Activated gamma-delta T cell (primary cell): ENCODE data around the gene UBALD1.

Experiments
- DNase-seq: peaks from one replicate; lab custom pipeline; 2025; lab: John Stamatoyannopoulos, UW

Gene UBALD1

GRCh38 chr16:4616047-4616811 is 1.5 kb upstream of the UBALD1 start:
- peak; percentile 96 for DNase-seq

GRCh38 chr16:4615384-4616046 is 827 bp upstream of the UBALD1 start:
- DNase-seq = no peak

DNA sequence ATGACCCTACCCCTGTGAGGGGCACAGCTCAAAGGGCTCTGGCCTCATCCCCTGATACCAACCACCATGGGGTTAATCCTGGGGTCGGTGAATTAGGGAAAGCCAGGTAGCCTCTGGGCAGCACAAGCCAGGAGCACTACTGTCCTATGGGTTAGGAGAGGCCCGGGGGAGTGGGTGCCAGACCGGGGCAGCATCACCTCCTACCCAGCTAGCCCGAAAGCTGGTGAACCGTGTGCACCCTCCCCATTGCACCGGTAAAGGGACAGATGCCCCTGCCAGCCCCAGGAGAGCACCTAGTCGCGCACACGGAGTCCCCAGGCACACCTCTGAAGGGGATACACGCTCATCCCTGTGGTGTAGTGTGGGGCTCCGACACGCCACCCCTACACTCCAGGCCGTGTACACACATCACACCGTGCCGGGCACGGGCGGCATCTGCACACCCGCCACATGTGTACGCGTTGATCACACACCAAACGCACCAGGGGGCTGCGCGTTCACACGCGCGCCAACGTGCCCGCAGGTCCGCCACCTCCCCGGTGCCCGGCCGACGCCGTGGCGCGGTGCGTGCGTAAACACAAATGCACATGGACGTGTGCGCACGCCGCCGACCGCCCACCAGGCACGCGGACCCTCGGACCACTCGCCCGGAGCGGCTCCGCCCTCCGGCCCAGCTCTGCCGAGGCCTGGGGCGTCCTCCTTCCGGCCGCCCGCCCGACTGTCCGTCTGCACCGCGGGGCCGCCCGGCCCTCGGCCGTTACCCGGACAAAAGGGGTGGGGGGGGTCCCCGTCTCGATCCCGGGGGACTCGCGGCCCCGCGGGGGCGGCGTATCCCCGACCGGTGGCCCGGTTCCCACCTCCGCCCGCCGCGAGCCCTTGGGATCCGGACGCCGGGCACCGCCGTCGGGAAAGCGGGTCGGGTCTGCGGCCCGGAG is 785 bp downstream of the UBALD1 start:
- DNase-seq = no peak

- DNase-seq = no peak
These were observed 1.6 kb downstream of the UBALD1 start for GRCh38 chr16:4612977-4613635.

DNA sequence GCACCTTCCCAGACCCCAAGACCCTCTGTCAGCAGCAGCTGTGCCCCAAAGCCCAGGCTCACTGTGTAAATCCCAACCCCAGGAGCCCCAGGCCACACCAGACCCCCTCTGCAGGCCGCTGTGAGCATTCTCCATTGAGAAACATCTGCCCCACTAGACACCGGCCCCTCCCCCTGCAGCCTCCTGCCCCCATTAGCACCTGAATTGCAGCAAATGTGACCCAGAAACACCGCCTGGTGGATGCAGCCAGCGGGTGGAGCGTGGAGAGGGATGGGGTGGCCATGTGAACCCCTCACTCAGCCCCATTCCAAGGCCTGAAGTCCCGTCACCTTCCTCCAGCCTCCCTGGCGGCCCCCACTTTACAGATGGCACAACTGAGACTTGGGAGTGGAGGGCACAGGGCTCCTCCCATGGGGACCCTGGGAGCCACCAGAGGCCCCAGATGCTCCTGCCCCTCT is 2.2 kb downstream of the UBALD1 start:
- no peak for DNase-seq

DNA sequence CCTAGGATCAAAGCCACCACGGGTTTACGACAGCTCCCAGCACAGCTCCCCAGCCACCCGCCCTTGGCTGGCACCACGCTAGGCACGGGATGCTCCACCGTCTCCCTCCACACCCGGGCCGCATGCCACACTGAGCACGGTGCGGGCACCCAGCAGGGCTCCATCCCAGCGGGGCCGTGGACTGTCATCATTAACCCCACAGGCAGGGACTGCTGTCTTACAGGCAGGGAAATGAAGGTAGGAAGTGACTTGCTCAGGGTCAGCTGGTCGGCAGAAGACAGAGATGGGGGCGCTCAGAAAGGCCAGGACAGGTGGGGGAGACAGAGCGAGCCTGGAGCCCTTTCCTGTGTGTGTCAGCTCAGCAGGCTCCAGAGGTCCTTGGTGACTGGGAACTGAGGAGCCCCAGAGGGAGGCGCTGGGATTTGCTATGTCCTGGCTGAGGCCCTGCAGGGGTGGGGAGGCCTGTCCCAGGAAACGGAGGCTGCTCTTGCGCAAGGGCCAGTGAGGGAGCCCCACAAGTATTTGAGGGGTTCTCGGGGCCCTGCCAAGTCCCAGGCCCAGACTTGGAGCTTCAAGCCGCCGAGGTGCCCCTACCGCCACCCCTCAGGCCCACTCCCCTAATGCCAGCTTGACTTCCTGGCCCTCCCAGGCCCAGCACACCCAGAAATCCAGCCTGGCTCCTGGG is 3.2 kb downstream of the UBALD1 start:
- DNase-seq = no peak

- DNase-seq = no peak
These were observed 4.4 kb downstream of the UBALD1 start for GRCh38 chr16:4610011-4611005.

- DNase-seq = no peak
These were observed 5.3 kb downstream of the UBALD1 start for GRCh38 chr16:4609200-4610010.

- DNase-seq = no peak
These were observed 6.0 kb downstream of the UBALD1 start for GRCh38 chr16:4608704-4608980.

DNA sequence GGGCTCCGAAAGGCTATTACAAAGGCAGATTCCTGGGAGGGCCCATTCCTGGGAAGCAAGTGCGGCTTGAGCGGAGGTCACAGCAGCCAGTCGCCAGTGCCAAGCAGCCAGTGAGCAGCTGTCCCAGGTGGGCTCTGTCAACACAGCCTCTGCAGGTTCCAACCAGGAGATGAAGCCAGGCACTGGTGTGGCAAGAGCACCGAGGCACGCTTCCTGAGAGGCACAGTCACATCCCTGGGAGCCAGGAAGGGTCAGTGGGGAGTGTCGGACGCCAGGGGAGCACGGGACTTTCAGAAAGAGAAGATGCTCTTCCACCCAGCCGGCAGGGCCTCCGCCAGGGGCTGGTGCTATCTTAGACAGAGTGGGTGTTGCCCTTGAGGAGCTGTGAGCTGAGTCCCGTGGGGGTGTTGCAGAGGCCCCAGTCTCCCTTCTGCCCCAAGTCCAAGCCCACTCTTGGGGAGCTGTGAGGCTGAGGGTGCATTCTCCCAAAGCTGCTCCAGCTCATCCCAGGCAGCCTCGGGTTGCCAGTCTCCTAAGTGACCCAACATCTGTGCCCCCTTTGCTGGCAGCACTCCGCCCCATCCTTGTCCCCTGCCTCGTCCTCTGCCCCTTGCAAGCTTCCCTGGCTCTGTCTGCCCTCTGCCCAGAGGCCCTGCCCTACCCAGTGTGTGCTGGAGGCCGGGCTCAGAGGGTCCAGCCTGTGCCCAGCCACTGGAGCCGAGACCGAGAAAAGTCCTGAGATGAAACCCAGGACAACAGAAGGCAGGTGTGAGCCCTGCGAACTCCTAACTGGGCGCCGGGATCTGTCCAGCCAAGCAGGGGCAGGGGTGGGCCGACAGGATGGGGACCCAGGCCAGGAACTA is 6.6 kb downstream of the UBALD1 start:
- DNase-seq = no peak

DNA sequence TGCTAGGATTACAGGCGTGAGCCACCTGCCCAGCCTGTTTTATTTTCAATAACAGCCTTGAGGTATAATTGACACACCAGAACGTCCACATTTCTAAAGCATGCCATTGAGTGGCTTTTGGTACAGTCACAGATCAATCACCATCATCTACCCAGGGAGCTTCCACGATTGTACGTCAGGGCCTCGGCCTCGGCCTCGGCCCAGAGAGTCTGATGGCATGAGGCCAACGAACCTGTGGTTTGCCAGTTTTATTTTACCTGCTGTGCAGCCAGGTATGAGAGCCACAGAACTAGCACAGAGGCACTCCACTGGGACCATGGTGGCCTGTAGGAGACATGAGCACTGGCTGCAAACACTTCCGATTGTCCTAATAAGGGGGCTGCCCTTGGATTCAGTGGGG is 8.3 kb downstream of the UBALD1 start:
- no peak for DNase-seq

DNA sequence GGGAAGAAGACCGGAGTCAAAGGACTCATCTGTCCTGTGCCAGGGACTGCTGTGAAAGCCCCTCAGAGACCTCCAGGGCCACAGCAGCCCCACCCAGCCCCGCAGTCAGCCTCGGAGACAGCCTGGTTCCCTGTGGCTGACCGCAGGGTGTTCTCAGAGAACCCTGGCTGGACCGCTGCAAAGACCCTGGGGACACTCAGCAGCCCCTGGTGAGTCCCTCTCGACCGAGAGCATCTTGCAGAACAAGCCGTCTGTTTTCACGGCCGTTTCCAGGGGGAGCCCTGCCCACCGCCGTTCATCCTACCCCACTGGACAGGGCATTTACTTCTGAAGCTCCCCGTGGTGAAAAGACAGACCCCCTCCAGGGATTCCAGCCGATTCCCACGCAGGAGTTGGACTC is 10.3 kb downstream of the UBALD1 start:
- DNase-seq = no peak

GRCh38 chr16:4603624-4604170 is 11.0 kb downstream of the UBALD1 start:
- no peak for DNase-seq

- no peak for DNase-seq
These were observed 12.4 kb downstream of the UBALD1 start for GRCh38 chr16:4602331-4602730.

- DNase-seq = no peak
These were observed 12.9 kb downstream of the UBALD1 start for GRCh38 chr16:4601864-4602186.

GRCh38 chr16:4601036-4601863 is 13.4 kb downstream of the UBALD1 start:
- no peak for DNase-seq

DNA sequence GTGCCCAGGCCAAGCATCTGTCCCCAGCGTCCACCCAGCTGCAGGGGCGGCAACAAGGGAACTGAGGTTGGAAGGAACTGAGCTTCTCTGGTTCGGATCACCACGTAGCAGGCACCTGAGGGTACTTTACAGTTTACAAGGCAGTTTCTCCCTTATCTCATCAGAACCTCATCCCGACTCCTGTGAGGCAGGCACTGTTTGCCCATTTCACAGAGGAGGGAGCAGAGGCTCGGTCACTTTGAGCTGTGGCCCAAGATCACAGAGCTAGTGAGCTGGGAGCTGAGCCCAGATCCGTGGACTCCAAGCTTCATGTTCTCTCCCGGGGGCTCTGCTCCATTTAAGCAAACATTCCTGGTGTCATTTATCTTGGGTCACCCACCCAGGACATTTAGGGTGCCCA is 15.1 kb downstream of the UBALD1 start:
- DNase-seq = no peak
